Measurements from ENCODE around the gene ROCK1. TPM values are rescaled to one million over a fixed set of nuclear protein-coding genes. Genes with fewer than 3 reads are reported as not detected.

ROCK1 gene
- total RNA-seq, 1 donor from 2014 or later: 34.9 TPM

DNA sequence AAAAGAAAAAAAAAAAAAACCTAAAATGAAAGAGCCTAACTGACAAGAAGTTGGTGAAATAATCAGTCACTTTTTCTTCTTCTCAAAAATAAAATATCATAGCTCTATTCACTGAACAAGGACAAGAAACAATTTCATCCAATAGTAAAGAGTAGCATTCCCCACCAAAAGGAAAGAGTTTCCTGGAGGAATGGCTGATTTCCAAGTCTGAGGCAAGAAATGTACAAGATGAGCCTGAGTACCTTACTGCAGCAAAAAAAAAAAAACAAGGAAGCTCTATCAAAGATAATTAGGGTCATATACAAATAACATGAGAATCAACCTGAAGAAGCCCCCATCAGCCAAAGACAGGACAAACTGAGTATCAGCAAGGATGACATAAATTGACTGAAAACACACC lies 11.5 kb downstream of the ROCK1 start:
- TF ChIP-seq CTCF (IDR thresholded peaks at IDR 0.05; ENCODE audit: borderline replicate concordance): no peak
- H3K27ac ChIP-seq (replicated peaks): no peak overlapping the region
- H3K27me3 ChIP-seq (ENCODE audit: low read depth): no peaks in the 10 kb centered on the region
- intact Hi-C loops (cut with micrococcal nuclease): loop anchor here (10.0 kb wide), 2 partner anchors 45 to 135 kb away; no protein-coding TSS in a partner anchor
- peaks cover 63% of the 10 kb centered on the region for H3K4me1 ChIP-seq
- H3K9me3 ChIP-seq (replicated peaks): no peaks in the 10 kb centered on the region
- H3K4me3 ChIP-seq: no peak overlapping the region
- no peak for DNase-seq
- H3K36me3 ChIP-seq: no peaks in the 10 kb centered on the region

GRCh38 chr18:21099442-21099841 lies 12.2 kb downstream of the ROCK1 start:
- DNase-seq: no peak
- Histone ChIP-seq H3K4me1 (peaks cover 63% of the 10 kb centered on the region), H3K36me3 (no peaks in the 10 kb centered on the region), H3K4me3 (no peak overlapping the region), H3K27me3 (ENCODE audit: low read depth) (no peaks in the 10 kb centered on the region), H3K27ac (replicated peaks) (no peak overlapping the region), H3K9me3 (replicated peaks) (no peaks in the 10 kb centered on the region)
- intact Hi-C loops (cut with micrococcal nuclease): no loop called here
- TF ChIP-seq CTCF (IDR thresholded peaks at IDR 0.05; ENCODE audit: borderline replicate concordance): no peak

DNA sequence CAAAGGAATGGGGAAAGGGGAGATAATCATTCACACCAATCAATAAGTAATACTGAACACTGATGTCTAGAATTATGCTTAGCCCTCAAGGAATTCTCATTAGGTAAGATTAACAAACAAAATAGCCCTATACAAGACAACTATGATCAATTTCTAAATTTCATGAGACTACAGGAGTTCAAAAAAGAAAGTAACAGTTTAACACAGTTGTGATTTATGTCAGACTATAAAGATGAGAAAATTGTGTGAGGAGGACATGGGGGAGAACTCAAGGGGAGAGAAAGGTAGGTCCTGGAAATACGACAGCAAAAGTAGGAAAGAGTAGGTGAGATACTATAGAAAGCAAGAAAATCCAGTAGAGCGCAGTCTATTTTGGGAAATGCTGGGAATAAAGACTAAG lies 14.9 kb downstream of the ROCK1 start:
- Histone ChIP-seq H3K9me3 (replicated peaks) (no peaks in the 10 kb centered on the region), H3K4me1 (peaks cover 51% of the 10 kb centered on the region)
- intact Hi-C loops (cut with micrococcal nuclease): no loop called here

GRCh38 chr18:21093133-21093532 lies 18.5 kb downstream of the ROCK1 start:
- Histone ChIP-seq H3K4me1 (peaks cover 16% of the 10 kb centered on the region), H3K27me3 (ENCODE audit: low read depth) (no peaks in the 10 kb centered on the region), H3K4me3 (no peak overlapping the region), H3K36me3 (no peaks in the 10 kb centered on the region), H3K27ac (replicated peaks) (no peak overlapping the region), H3K9me3 (replicated peaks) (no peaks in the 10 kb centered on the region)
- intact Hi-C loops (cut with micrococcal nuclease): no loop called here
- TF ChIP-seq CTCF (IDR thresholded peaks at IDR 0.05; ENCODE audit: borderline replicate concordance): no peak
- DNase-seq: no peak

More for the DNA sequence above, 14.9 kb downstream of the ROCK1 start:
- Histone ChIP-seq H3K27ac (replicated peaks) (no peak overlapping the region), H3K27me3 (ENCODE audit: low read depth) (no peaks in the 10 kb centered on the region), H3K36me3 (no peaks in the 10 kb centered on the region), H3K4me3 (no peak overlapping the region)
- no peak for TF ChIP-seq CTCF (IDR thresholded peaks at IDR 0.05; ENCODE audit: borderline replicate concordance)
- DNase-seq: no peak

DNA sequence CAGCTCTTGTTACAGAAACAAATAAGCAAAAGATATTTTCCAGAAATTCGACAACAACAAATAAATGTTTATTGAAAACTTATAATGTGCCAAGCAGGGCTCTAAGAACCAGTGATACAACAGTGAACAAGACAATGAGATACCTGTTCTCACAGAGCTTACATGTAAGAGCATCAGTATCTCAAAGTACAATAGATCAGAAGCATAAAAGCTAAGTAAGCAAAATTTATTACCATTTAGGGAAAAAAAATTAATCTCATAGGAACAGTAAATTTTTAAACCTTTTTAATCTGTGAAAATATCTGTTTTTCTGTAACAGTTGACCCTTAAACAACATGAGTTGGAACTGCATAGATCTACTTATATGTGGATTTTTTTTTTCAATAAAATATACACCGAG lies 20.9 kb downstream of the ROCK1 start:
- DNase-seq: no peak
- intact Hi-C loops (cut with micrococcal nuclease): no loop called here
- no peaks in the 10 kb centered on the region for H3K36me3 ChIP-seq
- H3K4me3 ChIP-seq: no peak overlapping the region
- H3K9me3 ChIP-seq (replicated peaks): peaks cover 6% of the 10 kb centered on the region
- no peaks in the 10 kb centered on the region for H3K27me3 ChIP-seq (ENCODE audit: low read depth)
- peaks cover 3% of the 10 kb centered on the region for H3K4me1 ChIP-seq
- TF ChIP-seq CTCF (IDR thresholded peaks at IDR 0.05; ENCODE audit: borderline replicate concordance): no peak
- no peak overlapping the region for H3K27ac ChIP-seq (replicated peaks)
